ENCODE results near the gene RBPMS2.

Gene RBPMS2

DNA sequence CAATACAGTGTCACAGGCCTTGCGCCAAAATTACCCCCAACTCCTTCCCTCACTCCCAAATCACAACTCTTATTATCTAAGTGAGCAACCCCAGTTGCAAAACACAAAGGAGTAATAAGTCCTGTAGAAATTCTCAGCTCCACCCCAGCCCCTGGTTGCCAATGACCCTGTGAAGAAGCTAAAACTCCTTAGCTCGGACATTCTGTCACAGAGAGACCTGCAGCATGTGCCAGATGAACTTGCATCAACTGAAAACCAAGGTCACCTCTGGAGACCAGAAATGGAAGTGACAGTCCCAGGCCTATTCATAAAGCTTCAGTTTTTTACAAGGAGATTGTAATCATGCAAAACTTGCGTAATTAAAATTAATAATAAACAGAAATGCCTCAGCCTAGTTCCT is 55.2 kb downstream of the RBPMS2 start:
- no peak for DNase-seq (ENCODE audit: low spot score)

DNA sequence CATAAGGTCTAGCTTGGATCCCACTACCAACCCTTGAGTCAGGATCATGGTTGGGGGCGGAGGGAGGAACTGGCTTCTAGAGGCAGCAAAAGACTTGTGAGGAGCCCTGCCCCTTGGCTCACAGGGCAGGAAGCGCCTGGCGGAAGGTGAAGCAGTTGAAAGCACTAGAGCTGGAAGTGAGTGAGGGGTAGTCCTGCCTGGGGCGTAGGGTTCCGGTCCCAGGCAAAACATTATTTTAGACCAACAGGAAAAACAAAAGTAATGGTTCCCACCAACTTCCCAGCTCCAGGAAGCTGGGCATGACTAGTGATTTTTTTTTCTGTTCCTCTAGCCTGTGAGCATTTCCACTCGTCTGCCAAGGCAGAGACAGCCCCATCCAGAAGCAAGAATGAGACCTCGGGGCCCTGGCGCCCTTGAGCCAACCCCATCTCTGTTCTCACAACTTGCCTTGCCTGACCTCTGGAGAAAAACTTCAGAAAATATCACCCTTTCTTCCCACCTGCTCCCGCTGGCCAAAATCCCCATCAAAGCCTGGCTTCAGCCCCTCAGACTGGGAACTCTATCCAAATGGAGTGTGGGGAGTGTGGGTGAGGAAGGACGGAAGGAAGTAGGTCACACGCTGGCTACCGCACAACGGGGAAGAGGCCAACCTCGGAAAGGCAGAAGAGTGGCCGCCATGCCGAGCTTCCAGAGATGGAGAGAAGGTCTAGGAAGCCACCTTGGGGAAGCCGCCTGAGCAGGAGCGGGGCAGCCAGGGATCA is 57.5 kb downstream of the RBPMS2 start:
- no peak for DNase-seq (ENCODE audit: low spot score)

DNA sequence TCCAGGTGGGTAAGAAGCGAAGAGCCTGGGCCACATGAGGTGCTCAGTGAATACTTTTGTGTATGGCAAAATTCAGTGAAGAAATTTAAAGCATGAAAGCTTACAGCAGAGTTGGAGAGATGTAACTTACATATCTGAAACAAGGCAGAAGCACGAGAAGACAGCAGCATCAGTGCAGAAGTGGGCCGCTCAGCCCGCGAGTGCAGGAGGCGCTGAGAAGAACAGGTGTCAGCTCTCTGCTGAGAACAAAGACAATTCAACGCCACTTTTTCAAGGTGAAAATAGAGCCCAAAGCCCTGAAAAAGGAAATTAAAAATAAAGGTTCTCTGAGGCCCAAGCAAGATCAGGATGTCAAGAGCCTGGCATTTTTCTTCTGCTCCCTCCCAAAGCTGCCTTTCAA is 58.3 kb downstream of the RBPMS2 start:
- DNase-seq (ENCODE audit: low spot score): no peak

DNA sequence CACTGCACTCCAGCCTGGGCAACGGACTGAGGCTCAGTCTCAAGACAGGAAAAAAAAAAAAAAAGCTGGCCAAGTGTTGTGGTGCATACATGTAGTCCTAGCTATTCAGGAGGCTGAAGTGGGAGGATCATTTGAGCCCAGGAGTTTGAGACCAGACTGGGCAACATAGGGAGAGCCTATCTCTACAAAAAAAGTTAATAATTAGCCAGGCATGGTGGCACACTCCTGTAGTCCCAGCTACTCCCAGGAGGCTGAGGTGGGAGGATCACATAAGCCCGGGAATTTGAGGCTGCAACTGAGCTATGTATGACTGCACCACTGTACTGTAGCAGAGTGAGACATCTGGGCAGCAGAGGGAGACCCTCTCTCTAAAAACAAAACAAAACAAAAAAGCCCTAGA is 58.9 kb downstream of the RBPMS2 start:
- no peak for DNase-seq (ENCODE audit: low spot score)

DNA sequence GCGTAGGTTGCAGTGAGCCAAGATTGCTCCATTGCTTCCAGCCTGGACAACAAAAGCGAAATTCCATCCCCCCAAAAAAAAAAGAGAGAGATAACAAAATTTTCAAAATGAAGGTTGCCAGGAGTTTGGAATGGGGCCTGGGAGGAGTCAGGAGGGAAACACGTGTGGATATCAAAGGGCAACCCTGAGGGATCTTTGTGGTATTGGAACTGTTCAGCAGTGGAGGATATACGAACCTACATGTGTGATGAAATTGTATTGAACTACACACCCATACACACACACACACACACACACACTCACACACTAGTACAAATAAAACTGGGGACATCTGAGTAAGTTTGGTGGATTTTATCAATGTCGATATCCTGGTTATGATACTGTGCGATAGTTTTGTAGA is 61.8 kb downstream of the RBPMS2 start:
- no peak for DNase-seq (ENCODE audit: low spot score)

DNA sequence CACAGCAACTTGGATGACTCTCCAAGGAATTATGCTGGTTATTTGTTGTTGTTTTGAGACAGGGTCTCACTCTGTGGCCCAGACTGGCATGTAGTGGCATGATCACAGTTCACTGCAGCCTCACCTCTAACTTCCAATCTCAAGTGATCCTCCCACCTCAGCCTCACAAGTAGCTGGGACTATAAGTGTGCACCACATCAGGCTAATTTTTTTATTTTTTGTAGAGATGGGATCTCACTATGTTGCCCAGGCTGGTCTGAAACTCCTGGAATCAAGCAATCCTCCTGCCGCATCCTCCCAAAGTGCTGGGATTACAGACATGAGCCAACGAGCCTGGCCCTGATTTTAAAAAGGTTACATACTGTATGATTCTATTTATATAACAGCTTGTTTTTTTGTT is 63.0 kb downstream of the RBPMS2 start:
- DNase-seq (ENCODE audit: low spot score): no peak

DNA sequence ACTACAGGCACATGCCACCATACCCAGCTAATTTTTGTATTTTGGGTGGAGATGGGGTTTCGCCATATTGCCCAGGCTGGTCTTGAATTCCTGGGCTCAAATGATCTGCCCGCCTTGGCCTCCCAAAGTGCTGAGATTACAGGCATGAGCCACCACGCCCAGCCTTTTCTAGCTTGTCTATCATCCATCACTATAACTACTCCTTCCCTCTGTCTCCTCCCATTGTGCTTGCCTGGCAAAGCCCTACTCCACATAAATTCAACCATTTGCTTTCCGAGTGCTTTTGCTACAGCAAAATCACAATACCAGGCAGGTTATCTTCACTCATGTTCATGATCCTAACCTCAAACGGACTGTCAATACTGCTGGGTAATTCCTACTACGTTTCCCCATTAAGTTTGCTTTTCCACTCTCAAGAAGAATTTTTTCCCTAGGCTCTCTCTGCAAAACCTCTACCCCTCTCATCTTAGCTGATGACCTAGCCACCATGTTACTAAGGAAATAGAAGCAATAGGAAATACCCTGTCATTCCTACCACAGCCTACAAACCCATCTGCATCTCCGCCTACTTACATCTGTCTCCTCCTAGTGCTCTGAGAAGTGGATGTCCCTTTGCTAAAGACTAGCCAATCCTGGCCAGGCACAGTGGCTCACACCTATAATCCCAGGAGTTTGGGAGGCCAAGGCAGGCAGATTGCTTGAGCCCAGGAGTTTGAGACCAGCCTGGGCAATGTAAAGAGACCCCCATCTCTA is 64.5 kb downstream of the RBPMS2 start:
- no peak for DNase-seq (ENCODE audit: low spot score)

DNA sequence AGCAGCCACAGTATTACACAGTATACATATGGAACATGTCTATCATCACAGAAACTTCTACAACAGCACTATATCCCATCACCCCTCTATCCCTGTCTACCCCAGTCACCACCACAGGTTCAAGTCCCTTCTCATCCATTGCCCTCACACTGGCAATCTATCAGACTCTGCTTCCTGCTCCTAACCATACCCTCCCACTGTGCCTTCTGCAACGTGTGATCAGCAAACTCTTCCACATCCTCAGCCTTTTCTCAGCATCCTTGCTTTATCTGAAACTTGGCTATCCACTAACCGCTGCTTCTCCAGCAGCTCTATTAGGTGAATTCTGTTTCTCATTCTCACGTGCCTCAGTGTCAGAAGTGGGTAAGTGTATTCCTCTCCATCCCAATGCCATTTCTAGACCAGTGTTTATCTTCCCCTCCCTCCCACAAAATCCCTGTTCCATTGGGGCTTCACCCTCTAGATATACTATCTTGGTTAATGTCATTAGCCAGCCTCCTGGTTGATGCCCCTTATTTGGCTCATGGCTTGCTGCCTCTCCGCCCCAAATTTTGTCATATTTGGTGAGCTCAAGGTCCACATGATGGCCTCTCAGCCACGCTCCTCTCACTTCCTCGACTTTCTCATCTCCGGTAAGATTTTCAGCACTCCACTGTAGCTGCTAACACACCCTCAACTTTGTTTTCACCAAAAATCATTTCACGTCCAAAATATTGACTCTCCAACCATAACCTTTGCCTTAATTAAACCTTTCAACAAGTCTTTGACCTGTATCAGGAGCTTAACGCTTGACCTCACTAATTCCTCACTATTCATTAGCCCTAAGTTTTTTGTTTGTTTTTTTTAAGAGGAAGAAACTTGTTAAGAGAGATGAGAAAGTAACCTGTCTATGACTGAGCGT is 69.1 kb downstream of the RBPMS2 start:
- DNase-seq (ENCODE audit: low spot score): no peak

DNA sequence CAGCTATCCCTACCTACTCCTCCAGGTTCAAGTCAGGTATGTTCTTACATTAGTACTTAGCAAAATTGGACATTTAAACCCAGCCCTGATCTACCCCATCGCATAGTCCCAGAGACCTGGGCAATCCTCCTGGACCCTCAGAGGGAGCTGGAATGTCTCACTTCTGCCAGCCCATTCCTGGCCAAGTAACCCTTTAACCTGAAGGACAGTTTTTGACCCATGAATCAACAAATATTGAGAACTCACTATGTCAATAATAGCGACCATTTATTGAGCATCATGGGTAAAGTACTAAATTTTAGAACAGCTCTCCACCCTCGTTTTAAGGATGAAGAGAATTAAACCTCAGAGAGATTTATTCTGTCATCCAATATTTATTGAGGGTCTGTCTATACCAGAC is 70.4 kb downstream of the RBPMS2 start:
- no peak for DNase-seq (ENCODE audit: low spot score)

DNA sequence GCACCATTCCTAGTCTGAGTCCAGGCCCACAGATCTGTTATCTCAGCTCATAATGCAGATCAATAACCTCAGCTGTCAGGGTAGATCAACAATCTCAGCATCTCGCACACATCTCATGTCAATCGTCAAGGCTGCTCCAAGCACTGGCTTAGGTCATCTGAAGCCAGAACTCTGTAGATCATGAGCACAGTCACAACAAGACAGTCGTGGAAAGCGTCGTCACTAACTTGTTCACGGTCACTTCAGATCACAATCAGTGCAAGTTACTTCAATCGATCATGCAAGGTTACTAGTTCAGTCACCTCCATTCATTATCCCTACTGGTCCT is 71.8 kb downstream of the RBPMS2 start:
- no peak for DNase-seq (ENCODE audit: low spot score)

DNA sequence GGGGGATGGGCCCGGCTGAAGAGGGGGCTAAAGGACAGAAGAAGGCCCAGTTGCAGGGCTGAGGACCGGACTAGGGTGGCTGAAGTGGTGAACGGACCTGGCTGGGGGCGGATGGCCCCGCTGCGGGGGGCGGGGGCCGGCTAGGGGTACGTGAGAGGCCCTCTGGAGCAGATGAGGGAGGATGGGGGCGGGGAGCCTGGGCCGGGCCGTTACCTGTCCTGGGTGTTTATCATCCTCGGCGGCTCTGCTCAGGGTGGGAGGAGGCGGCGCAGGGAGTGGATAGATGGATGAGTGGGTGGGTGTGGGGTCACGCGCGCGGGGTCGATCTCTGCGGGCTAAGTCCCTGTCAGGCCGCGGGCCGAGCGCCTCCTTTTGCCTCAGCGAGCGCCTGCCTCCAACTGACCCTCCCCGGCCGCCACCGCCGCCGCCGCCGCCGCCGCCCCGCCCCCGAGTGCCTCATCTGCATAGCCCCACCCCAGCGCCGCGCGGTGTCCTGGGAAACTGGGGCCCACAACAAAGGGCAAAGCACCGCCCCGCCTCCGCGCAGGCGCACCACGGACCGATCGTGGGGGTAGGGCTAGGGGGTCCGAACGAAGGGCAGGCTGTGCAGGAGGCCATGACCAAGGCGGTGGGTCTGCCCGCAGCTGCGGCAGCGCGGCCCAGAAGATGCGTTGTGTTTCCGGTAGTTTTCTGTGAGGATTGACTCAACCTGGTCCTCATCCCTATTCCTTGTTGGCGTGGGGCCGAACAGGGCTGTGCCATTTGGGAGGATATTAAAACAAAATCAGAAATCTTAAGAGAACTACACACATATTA is 72.4 kb downstream of the RBPMS2 start:
- DNase-seq (ENCODE audit: low spot score): peak; percentile 95

DNA sequence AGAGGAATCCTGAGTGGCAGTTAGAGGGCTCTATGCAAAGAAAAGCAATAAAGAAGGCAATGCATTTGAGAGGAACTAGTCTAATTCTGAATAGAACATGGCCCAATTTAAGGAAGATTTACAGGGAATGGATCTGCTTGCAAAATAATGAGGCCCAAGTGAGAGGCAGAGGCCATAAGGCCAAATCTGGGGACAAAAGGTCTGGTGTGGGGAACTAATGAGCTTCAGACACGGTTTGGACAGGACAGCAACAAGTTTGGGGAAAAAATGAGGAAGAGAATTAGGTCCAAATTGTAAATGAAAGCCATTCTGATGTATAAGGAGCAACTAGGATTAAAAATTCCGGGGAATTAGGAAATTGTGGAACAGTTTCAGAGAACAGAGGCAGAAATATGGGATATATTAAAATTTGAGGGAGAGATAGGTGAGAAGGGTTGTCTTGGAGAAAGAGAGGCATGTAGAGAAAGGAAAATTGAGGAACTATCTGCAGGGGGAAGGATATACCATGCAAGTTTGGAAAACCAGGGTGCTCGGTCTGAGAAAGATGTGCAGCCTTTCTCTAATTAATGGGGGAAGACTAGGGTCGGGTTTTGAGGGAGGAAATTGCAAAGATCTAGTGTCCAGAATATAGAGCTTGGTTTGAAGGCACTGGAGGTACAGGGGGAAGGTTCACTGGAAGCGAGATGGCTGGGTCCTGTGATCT is 73.8 kb downstream of the RBPMS2 start:
- DNase-seq (ENCODE audit: low spot score): no peak

DNA sequence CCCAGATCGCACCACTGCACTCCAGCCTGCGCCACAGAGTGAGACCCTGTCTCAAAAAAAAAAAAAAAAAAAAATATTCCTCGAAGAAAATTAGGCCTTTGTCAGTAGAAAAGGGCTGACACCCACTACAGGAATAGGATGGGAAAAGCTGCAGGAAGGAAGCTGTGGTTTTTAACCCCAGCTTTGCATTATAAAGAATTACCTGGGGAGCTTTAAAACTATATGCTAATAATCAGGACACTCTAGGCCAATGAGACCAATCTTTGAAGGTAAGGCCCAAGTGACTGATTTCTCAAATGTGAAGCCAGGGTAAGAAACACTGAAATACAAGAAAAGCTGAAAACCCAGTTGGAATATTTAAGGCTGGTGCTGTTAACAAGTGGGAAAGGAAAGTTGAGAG is 74.3 kb downstream of the RBPMS2 start:
- no peak for DNase-seq (ENCODE audit: low spot score)

DNA sequence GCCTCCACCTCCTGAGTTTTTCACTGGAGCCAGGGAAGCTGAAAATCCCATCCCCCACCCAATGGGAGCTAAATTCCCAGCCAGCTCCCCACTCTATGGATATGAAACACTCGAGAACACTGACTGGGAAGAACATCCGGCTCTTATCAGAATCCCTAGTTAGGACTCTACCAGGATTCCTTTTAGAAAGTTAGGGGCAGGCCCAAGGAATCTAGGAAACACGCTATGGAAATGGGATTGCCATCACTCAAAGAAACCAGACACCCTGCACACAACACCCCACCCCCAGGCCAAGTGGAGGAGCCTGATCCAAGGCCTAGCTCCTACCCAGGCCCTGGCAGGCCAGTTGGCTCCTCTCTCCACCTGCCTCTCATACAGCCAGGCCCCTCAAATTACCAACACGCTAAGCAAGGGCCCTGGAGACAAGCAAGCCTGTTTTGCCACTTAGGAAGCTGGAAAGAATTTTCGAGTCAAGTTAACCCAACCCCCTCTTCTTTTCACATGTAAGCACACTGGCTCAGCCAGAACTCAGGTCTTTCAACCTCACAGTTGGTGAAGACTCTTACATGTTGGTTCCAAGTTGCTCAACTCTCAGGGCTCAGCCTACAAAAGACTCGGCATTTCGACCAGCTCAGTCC is 75.5 kb downstream of the RBPMS2 start:
- no peak for DNase-seq (ENCODE audit: low spot score)

DNA sequence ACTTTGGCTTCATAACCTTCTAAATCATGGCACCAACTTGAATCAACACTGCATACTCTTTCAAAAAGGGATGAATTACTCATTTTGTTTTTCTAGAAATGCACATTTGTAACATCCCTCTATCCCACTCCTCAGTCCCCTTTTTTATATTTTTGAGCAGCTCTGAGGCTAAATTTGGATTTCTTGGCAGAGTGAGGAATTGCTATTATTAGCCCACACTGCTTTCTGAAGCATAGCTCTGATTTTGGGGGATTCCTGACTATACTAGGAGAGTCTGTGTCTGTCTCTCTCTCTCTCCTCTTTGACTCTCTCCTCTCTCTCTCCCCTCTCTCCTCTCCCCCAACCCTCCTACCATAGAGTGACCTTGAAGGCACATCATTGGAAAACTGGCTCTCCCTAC is 76.6 kb downstream of the RBPMS2 start:
- DNase-seq (ENCODE audit: low spot score): no peak

DNA sequence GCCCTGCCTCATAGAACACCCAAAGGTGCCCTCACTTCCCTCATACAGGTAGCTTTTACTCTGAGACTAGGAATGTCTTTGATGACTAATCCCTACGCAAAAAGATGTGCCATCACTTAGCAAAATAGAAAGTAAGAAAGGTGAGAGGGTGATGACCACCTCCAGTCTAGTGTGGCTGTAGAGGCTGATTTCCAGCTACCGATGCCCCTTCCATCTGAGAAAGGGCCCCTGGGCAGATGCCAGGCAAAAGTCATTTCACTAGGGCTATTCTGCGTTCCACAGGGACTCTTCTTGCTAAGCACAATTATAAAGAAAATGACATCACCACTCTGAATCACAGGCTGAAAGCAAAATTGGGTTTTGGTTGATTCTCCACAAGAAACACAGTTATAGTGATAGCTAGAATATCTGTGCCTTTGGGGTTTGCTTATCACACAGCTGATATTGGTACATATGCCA is 77.4 kb downstream of the RBPMS2 start:
- no peak for DNase-seq (ENCODE audit: low spot score)

DNA sequence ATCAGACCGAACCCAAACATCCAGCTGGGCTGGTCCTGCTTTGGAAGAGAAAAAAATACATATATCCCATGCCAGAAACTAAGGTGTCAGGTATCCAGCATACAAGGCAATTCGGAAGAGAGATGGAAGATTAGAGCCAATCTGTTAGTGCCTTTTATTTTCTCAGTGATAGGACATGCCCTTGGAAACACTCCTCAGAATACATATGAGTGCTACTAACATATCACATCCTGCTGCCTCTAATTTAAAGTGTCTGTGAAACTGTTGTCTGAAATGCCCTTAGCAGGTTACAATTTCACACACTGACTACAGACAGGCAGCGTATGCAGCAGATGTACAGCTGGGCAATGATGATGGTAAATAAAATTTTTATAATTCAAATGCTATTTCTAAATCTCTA is 78.9 kb downstream of the RBPMS2 start:
- no peak for DNase-seq (ENCODE audit: low spot score)

DNA sequence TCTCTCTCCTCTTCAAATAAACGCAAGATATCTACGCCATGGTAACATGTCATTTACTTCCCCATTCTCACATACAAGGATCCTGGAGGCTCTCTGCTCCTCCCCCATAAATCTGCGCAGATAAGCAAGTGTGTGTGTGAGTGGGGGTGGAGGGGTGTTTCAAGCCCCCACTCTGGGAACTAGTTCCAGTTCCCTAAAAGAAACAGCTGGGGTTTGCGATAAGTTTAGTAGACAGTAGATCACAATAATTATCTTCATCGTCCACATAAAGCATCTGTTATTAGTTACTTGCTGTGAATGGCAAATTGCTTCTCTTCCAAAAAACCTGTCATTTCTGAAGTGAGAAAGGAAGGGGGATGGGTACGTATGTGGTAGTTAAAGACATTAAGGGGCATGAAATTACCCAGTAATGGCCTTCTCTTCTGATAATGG is 79.8 kb downstream of the RBPMS2 start:
- DNase-seq (ENCODE audit: low spot score): no peak

DNA sequence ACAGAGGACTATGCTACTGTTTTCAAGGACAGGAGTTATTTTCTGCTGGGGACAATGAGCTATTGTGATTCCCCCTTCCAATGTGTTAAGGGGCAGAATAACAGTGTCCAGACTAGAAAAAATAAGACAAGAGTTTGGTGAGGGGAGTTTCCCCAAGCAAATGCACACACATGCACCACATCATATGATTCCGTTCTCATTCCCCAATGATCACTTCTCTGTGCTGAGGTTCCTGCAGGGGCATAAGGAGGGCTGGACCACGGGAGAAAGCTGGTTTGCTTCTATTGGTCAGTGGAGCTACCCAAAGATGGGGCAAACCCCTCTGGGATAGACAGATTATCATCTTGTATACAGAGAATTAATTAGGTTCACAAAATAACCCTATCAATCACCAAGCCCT is 80.6 kb downstream of the RBPMS2 start:
- no peak for DNase-seq (ENCODE audit: low spot score)

DNA sequence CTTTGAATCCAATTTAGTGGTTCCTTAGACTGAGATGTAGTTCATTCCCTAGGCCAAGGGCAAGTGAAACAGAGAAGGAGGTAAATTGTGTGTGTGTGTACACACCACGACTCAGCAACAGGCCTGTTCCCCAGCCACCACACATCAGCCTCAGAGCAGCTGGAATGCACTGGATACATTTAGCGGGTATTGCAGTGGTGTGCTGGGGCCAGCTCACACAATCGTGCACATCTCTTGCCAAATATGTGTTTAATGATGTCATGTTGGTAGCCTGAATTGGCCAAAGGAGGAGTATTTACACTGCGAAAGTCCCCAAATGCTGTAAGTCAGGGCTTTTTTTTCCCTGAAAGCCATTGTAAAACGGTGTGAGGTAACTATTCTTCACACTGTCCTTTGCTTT is 82.3 kb downstream of the RBPMS2 start:
- DNase-seq (ENCODE audit: low spot score): no peak

Data from LoVo (cell line).